ENCODE measurements around the gene NSG1.

NSG1 gene

DNA sequence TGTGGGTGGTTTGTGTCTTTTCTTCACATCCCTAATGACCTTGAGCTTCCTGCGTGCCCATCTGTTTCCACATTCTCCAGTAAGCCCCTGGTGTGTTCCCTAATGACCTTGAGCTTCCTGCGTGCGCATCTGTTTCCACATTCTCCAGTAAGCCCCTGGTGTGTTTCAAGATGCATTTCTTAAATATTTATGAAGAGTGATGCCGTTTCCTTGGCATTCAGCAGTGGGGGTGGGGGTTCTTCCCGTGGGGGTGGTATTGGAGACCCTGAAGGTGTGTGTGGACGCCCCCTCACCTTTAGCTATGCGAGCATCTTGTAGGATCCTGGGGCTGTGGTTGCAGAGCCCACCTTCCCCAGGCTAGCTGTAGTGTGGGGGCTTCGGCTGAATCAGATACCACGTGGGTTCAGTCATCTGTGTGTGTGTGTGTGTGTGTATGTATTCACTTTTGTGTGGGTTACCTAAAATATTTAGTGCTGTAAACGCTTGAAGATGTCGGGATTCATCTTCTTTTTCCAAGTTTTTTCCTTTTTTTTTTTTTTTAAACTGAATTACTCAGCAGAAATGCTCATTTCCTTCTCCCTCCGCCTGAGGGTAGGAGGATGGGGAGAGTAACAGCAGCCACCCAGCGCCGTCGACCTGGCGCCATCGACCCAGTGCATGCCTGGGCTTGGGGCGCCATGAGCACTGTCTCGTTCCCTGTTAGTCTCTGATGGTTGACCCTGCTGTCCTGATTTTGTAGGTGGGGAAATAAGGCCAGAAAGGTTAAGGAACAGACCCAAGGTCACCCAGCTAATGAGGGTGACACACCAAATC lies 9.9 kb downstream of the NSG1 start:
- peak; percentile 32 for DNase-seq

DNA sequence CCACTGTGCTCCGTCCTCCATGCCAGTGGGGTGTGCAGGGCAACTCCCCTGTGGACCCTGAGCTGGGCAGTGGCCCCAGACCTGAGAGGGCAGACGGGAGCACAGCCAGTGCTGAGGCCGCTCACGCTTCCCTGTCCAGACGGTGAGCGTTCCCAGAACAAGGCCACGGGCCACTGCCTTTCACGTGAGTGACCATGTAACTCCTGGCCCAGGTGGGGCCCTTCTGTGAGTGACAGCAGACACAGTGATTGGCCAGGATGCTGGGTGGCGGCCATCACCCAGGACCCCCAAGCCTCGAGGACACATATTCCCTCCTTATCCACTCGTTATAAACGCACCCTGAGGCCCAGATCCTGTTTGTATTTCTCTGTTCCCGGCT lies 10.5 kb downstream of the NSG1 start:
- DNase-seq = no peak

DNA sequence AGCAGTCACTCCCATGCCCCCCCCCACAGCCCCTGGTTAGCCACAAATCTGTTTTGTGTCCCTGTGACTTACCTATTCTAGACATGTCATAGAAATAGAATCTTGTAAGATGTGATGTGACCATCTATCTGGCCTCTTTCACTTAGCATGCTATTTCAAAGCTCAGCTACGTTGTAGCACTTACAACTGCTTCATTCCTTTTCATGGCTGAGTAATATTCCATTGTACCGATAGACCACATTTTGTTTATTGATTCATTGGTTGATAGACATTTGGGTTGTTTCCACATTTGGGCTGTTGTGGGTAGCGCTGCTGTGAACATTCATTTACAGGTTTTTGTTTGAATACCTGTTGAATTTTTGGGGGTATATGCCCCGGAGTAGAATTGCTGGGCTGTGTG lies 11.5 kb downstream of the NSG1 start:
- no peak for DNase-seq

DNA sequence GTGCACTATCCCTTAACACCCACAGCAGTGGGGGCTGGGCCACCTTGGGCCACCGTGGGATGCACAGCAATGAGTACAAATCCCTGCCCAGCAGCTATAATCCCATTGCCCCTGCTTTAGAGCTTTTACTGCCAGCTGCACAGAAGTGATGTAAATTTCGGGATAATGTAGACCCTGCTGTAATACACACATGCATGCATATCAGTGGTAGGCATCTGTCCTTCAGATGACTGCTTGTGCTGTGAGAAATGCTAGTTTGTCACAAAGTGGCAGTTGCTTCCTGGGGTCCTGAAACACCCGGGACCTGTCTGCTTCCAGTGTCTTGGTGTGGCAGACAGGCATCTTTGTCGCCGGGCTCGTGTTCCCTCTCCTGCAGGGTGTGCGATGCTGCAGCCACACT lies 14.1 kb downstream of the NSG1 start:
- DNase-seq = no peak

DNA sequence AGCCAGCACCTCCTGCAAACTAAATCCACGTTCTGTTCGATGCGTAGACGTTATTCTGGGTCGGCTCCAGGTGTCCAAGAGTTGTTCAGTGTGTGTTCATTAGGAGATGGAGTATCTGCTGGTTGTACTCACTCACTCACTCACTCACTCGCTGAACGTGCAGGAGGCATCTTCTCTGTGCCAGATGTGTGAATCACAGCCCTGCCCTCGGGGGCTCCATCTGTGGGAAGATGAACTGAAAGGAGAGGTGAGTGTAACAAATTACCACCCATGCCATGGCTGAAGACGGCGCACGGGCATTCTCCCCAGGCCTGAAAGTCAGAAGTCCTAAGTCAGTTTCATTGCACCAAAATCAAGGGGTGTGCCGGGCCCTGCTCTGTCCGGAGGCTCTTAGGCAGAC lies 16.1 kb downstream of the NSG1 start:
- DNase-seq = no peak

DNA sequence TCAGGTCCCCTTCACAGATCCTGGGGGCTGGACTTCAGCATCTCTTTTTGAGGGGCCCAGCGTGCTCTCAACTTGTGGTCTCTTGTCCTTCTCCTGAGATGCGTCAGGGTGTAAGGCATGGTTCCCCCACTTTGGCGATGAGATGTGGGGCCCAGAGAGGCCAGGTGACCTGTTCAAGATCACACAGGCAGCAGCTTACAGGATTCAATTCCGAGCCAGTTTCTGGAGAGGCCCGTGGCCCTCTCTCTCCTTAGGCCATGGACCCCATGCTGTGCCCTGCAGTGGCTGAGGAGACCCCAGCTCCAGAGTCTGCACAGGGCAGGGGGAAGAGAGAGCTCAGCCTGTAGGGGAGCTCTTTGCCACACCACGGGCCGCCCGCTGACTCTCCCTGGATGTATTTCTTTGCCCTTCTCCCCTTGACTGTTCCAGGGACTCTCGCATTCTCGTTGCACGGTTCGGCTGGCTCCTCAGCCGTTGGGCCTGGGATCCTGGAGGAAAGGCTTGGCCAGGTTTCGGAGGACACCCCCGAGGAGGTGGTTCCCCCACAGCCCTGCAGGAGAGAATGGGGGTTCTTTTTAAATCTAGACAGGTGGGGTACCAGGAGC lies 18.6 kb downstream of the NSG1 start:
- DNase-seq = no peak

DNA sequence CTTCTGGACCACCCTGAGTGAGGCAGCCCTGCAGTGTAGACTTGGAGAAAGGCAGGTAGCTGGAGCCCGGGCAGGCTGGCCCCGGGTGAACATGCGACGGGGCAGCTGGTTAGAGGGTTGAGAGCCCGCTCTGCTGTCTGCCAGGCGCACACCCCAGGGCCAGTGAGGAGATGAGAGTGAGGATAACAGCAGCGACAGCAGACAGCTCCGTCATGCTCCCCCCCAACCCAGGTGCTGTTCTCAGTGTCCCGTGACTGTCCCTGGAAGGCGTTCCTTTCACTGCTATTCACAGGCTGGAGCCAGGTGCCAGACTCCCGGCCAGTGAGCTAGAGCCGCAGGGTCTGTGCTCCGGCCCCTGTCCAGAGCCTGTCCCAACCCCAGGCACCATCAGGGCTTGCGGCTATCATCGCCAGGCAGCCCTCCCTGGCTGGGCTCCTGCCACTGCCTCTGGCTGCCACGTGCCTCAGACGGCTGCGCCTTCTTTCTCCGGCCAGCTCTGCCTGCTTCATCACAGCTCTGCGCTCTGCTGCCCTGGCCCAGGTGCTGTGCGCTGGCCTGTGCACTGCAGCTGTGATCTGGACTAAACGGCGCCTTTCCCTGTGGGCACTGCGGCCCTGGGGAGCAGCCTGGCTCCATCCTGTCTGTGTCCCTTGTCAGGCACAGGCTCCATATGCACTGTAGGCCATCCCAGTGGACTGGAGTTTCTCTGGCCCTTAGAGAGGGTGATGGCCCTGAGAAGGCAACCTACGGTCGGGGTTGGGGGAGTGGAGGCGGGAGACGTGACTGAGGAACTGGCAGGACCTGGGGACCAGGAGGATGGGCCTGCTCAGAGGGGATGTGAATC lies 19.8 kb downstream of the NSG1 start:
- no peak for DNase-seq

DNA sequence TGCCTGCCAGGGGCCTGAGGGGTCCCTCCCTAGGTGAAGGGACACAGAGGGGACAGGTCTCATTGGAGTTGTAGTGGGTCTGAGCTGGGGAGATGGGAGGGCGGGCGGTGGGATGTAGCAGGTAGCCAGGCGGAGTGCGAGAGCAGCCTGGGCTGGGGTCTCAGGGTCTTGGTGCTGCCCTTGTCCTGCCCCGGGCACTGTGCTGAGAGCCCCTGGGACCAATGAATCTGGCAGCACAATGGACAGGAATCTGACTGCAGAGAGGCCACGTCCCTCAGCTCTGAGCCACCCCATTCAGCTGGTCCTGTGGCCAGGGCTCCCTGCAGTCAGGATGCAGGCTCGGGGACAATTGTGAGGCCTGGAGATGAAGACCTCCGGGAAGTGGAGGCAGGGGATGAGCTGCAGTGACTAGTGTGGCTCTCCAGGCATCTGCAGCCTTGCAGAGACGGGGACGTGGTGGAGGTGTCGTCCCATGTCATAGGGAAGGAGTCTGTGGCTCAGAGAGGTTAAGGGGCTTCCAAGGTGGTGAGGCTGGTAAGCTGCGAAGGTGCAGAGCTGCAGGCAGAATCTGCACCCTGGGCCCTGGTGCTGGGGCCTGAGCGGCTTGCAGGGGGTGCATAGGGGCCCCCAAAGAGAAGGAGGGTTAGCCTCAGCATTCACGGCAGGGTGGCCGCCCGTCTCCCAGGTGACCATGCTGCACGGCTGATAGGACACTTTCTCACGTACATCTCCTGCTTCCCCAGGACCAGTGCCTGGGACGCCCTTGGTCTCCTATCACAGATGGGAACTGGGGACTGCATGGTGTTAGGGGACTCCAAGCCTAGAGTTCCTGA lies 20.6 kb downstream of the NSG1 start:
- DNase-seq = no peak

DNA sequence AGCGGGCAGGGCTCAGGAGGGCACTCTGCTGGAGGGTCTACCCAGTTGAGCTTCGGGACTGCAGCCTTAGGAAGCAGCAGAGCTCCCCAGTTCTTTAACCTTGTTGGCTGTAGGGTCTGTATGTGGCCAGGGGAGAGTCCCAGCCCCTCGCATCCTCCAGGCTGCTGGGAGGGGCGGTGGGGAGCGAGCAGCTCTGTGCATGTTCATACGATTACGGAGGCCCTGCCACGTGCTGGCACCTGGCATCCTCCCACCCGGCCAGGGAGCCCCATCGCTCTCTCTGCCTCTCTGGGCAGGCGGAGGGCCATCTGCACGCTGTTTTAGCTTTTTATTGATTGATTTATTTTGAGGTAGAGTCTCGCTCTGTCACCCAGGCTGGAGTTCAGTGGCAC lies 21.2 kb downstream of the NSG1 start:
- DNase-seq = no peak

DNA sequence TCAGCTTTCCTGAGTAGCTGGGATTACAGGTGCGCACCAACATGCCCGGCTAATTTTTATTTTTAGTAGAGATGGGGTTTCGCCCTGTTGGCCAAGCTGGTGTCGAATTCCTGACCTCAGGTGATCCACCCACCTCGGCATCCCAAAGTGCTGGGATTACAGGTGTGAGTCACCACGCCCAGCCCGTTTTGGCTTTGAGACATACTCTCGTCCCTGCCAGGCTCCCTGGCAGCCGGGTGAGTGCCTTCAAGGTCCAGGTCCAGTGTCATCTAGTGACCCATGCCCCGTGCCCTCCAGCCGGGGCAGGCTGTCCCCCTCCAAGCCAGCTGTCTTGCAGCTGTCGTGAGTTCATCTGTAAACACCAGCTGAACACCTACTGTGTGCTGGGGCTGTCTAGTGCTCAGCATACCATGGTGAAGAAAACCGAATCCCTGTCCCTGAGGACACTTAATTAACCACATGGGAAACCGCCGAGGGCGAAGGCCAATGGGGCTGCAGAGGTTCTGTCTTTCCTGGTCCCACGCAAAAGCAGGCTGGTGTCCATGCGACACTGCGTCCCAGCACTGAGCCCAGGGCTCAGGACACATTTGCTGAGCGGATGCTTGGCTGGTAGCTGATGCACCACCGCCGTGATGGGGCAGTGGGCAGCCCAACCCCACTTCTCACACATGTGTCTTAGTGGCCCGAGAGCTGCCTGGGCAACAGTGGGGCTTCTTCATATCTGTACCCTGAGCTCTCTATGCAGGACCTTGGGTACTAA lies 21.9 kb downstream of the NSG1 start:
- DNase-seq = no peak

DNA sequence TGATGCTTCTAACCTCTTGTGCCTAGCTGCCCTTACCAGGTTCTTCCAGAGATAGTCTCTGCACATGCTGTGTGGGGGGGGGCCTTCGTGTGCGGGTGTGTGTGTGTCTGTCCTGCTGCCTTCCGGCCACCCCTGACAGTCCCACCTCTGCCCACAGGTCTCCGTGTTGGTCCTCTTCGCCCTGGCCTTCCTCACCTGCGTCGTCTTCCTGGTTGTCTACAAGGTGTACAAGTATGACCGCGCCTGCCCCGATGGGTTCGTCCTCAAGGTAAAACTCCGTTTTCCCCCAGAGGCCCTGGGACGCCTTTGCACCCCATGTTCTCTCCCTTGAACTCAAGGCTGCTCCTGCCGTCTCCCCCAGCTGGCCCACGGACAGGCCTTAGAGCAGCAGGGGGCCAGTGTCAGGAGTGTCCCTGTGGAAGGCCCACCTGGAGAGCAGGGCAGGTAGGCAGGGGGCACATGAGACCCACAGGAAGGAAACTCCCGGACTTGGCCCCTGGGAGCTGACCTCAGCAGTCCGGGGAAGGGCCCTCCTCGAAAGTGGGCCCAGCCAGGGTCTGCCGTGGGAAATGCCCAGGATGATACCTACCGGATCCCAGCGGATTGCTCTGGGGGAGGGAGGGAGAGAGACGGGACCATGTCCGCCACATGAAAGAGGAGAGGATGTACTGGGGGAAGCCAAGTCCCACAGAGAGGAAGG lies 22.7 kb downstream of the NSG1 start:
- DNase-seq = no peak

DNA sequence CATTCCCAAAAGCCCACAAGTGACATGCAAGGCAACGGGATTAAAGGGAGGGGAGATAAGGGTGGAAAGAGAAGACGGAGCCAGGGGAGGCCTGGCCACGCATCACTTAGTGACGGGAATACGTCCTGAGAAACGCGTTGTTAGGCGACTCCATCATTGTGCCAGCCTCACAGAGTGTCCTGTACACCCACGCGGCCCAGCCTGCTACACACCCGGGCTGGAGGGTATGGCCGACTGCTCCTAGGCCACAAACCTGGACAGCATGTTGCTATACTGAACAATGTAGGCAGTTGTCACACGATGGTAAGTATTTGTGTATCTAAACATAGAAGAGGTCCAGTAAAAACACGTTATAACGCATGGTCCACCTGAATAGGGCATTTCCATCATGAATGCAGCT lies 23.4 kb downstream of the NSG1 start:
- no peak for DNase-seq

DNA sequence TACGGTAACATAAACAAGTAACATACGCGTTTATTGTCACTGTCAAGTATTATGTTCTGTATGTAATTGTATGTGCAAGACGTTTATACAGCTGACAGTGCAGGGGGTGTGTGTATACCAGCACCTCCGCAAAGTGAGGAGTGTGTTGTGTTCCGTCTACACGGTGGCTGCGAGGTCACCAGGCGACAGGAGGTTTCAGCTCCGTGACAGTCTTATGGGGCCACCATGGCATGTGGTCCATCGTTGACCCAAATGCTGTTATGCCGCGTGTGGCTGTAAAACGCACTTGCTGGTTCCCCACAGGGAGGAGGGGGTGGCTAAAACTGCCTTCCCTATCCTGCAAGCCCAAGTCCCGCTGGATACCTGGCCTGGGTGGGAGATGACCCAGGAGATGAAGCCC lies 25.0 kb downstream of the NSG1 start:
- DNase-seq = no peak

DNA sequence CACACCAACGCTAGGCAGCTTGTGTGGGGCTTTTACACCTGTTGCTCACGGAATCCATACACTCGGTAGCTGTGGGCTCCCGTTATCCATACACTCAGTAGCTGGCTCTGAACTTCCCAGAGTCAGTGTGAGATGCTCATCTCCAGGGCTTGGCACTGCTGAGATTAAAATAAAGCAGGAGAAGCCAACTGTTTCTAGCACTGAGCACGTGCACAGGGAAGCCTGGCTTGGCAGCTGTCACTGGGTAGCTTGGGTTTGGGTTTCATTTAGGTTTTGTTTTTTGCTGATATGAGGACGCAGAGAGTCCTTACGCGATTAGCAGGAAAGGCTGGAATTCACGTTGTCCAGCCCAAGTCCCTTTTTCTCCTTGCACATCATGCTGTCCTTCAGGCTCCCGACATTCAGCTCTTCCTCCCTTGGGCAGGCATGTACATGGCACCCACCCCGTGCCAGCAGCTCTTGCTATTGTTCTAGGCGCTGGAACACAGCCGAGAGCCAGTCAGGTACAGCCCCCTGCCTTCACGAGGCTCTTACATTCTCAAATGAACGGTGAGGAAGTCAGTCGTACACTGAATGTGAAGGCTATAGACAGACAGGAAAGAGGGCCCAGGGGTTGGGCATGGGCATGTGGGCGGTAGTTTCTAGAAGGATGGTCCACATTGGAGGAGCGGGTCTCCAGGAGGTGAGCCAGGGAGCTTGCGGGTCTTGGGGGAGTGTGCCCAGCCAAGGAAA lies 25.9 kb downstream of the NSG1 start:
- DNase-seq = no peak

DNA sequence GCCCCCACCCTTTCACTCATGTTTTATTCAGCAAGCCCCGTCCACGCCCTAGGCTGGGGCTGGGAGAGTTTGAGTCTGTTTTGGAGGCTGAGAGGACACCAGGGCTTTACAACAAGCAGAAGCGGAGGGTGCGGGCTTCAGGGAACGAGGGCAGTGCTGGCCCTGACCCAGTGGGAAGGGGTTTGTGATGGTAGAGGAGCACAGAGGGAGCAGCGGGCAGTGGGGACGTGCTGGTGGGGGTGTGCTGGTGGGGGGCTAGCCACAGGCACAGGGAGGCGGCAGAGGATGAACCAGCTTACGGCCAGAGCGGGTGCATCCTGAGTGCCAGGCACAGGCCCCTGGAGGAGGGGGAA lies 26.4 kb downstream of the NSG1 start:
- no peak for DNase-seq

DNA sequence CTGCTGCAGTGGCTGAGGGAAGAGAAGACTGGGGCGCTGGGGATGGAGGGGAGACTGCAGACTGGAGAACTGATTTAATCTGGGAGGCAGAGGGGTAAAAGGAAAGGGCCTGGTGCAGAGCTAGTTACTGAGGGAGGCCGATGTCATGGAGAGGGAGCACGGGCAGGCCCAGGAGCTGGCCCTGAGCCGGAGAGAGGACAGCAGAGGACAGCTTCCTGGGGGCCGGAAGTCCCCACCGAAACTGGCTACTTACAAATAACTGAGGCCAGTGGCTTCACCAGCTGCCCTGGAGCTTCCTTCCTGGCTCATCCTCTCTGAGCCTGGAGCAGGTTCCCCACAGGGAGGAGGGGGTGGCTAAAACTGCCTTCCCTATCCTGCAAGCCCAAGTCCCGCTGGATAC lies 26.9 kb downstream of the NSG1 start:
- no peak for DNase-seq

DNA sequence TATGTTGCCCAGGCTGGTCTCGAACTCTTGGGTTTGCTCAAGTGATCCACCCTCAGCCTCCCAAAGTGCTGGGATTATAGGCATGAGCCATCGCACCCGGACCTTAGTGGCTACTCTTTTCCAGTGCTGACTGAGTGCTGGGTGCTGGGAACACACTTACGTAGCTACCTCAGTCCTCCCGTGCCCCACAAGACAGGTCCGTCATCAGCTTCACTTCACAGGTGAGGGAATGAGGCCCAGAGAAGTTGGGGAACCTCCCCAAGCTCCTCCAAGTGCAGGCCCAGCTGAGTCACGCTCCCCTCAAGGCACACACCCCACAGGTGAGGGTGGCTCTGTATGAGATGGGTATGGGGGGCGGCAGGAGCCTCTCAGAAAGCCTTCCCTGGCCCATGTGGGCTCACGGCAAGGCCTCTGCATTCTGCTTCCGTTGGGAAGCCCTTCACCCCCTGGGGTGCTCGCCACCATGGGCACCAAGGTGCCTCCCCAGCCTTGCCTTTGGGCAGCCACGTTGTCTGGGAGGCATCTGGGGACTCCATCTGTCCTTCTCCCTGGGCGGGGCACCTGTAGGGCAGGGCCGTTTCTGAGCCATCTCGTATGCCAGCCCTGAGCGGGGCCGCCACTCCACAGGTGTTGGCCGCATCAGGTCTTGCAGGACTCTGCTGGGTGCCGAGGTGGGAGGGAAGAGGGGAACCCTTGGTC lies 28.4 kb downstream of the NSG1 start:
- DNase-seq = no peak

DNA sequence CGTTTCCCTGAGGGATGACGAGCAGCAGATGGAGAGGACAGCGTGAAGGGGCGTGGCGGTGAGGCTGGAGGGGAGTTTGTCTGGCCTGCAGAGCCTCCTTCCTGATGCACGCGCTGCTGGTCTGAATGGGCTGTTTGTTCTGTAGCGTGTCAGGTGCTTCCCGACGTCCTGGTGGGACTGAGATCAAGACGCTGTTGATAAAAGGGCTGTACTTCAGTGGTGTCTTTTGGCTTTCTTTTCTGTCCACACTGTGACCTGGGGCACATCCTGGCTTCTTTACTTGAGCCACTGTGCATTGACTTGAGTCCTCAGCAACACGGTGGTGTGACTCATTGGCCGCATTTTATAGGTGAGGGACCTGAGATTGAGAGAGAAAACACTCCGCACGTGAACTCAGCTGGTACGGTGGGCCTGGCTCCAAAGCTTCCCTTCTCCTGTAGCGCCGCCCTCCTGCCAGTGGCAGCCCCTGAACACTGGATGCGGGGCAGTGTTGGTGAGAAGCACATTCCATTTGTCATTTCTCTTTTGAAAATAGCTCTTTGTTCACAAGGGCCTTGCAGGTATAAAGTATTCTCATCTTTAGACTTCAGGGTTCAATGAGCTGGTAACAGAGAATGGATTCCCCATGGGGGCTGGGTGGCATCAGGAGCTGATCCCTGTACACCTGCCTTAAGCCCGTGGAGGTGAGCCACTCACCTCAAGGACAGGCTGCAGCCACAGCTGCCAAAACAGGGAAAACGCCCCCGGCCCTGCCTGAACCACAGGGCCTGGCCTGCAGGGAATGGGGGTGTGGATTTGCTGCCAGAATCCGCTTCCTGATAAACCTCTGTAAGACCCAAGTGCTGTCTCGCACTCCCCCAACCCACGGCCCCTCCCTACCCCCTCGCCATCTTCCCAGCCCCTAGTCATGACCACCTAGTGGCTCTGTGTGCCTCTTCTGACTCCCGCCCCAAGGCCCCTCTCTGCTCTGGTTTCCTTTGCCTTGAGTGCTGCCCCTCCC lies 29.2 kb downstream of the NSG1 start:
- DNase-seq = no peak

DNA sequence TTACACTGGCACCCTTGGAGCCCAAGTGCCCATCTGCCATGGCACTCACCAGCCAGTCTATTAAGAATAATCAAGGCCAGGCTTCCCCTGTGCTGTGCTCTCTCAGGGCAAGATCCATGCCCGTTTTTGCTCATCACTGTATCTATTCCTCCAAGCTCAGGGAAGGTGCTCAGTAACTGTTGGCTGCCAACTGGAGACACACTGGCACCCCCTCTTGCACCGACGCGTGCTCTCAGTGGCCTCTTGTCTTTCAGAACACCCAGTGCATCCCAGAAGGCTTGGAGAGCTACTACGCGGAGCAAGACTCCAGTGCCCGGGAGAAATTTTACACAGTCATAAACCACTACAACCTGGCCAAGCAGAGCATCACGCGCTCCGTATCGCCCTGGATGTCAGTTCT lies 30.1 kb downstream of the NSG1 start:
- DNase-seq = no peak
